ENCODE measurements around the gene RPL22L1. TPM values are rescaled to one million over a fixed set of nuclear protein-coding genes. Genes with fewer than 3 reads are reported as not detected.
"Not testable (repeated sequence)": the region's sequence is repeated elsewhere in the genome, so short reads cannot be mapped to it uniquely, and the experiment has no call there.

The RPL22L1 gene
- total RNA-seq, 1 experiment from 2014 or later: 60.3 TPM

DNA sequence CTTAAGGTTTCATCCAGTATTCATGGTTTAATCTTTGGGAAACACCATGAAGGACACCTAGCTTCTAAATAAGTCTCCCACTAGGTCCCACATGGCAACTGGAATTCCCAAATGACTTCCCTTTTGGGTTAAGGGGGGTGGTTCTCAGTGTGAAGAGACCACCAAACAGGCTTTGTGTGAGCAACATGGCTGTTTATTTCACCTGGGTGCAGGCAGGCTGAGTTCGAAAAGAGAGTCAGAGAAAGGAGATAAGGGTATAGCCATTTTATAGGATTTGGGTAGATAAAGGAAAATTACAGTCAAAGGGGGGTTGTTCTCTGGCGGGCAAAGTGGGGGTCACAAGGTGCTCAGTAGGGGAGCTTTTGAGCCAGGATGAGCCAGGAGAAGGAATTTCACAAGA lies 52.5 kb downstream of the RPL22L1 start:
- H4K20me1 ChIP-seq (ENCODE audit: insufficient read depth); intact Hi-C loops (cut with micrococcal nuclease; ENCODE audit: unreplicated experiment); H3K4me3 ChIP-seq; H3K36me3 ChIP-seq (ENCODE audit: low read depth); H3K9me3 ChIP-seq (ENCODE audit: insufficient read depth, low read depth); H3K27ac ChIP-seq; H3K4me2 ChIP-seq; H3K79me2 ChIP-seq (ENCODE audit: low read depth); H3F3A ChIP-seq (ENCODE audit: insufficient read depth, low read depth); H2AFZ ChIP-seq; H3K27me3 ChIP-seq (ENCODE audit: insufficient read depth, low read depth); H3K9me2 ChIP-seq (ENCODE audit: insufficient read depth); CTCF ChIA-PET; DNase-seq; BruUV-seq (replicated peaks): not testable (repeated sequence)
- peaks cover 13% of the 10 kb centered on the region for H3K4me1 ChIP-seq (replicated peaks; ENCODE audit: insufficient read depth)
- POLR2A ChIA-PET (ENCODE audit: unreplicated experiment): interaction anchor here (0.6 to 1.0 kb wide), 2 partner anchors 460 to 496 kb away, joined by 4 to 17 read pairs; partner anchors contain the start of gene SKIL

DNA sequence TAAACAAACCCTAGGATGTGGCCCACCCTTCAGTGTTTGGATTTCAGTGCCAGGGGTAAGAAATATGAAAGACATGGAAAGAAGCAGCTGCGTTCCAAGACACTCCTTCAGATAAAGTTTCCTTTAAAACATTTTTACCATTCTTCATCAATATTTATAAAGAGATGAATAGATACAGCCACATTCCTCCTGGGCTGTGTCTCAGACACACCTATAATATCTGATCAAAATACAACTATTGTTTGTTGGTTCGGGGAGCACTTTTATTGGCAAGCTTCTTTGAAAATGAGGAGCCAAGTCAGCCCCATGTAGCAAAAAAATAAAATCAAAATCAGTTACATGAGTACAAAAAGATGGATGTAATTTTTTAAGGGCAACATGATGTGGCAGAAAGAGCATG lies 53.2 kb downstream of the RPL22L1 start:
- no peak for DNase-seq
- ChIA-PET POLR2A (ENCODE audit: unreplicated experiment) (interaction anchor here (0.6 to 1.0 kb wide), 2 partner anchors 460 to 496 kb away, joined by 4 to 17 read pairs; partner anchors contain the start of gene SKIL), CTCF (no interaction called here)

DNA sequence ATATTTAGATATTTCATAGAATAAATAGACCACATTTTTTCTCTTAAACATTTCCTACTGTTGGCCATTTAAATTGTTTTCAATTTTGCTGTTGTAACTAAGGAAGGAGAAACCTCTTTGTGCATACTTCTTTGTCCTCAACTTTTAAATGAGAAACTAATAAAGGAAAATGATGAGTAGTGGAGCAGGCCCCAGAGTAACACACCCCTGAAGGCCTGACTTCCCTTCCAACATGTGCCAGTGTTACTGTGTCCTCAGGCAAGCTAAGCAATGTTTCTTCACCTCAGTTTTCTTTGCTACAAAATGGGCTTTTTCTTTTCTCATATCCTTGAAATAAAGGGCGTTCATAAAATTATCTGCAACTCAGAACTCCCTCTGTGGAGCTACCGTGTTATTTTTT lies 53.7 kb downstream of the RPL22L1 start:
- Histone ChIP-seq H3K9me3 (ENCODE audit: insufficient read depth, low read depth) (no peaks in the 10 kb centered on the region), H3K79me2 (ENCODE audit: low read depth) (no peaks in the 10 kb centered on the region), H3K27me3 (ENCODE audit: insufficient read depth, low read depth) (no peaks in the 10 kb centered on the region), H2AFZ (no peak overlapping the region), H3K36me3 (ENCODE audit: low read depth) (no peaks in the 10 kb centered on the region), H3K9me2 (ENCODE audit: insufficient read depth) (no peaks in the 10 kb centered on the region), H3K4me2 (no peak overlapping the region), H3K27ac (no peak overlapping the region), H4K20me1 (ENCODE audit: insufficient read depth) (no peaks in the 10 kb centered on the region), H3K4me3 (no peak overlapping the region), H3K4me1 (replicated peaks; ENCODE audit: insufficient read depth) (peaks cover 23% of the 10 kb centered on the region), H3F3A (ENCODE audit: insufficient read depth, low read depth) (peaks cover 9% of the 10 kb centered on the region)
- POLR2A ChIA-PET (ENCODE audit: unreplicated experiment): no interaction called here
- CTCF ChIA-PET: no interaction called here
- TF ChIP-seq EZH2 (IDR thresholded peaks at IDR 0.05; ENCODE audit: low read depth): no peak
- TF ChIP-seq, protein P1, sequence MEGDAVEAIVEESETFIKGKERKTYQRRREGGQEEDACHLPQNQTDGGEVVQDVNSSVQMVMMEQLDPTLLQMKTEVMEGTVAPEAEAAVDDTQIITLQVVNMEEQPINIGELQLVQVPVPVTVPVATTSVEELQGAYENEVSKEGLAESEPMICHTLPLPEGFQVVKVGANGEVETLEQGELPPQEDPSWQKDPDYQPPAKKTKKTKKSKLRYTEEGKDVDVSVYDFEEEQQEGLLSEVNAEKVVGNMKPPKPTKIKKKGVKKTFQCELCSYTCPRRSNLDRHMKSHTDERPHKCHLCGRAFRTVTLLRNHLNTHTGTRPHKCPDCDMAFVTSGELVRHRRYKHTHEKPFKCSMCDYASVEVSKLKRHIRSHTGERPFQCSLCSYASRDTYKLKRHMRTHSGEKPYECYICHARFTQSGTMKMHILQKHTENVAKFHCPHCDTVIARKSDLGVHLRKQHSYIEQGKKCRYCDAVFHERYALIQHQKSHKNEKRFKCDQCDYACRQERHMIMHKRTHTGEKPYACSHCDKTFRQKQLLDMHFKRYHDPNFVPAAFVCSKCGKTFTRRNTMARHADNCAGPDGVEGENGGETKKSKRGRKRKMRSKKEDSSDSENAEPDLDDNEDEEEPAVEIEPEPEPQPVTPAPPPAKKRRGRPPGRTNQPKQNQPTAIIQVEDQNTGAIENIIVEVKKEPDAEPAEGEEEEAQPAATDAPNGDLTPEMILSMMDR (conservative IDR thresholded peaks at IDR 0.05): no peak
- intact Hi-C loops (cut with micrococcal nuclease; ENCODE audit: unreplicated experiment): no loop called here
- BruUV-seq (replicated peaks): no TSS peak
- DNase-seq: no peak

More for the DNA sequence above, 53.2 kb downstream of the RPL22L1 start:
- intact Hi-C loops (cut with micrococcal nuclease; ENCODE audit: unreplicated experiment): no loop called here
- no peak overlapping the region for H2AFZ ChIP-seq
- no peak overlapping the region for H3K4me2 ChIP-seq
- TF ChIP-seq, protein P1 (conservative IDR thresholded peaks at IDR 0.05): no peak
- no peak for TF ChIP-seq EZH2 (IDR thresholded peaks at IDR 0.05; ENCODE audit: low read depth)
- H3K27me3 ChIP-seq (ENCODE audit: insufficient read depth, low read depth): no peaks in the 10 kb centered on the region
- no peak overlapping the region for H3K27ac ChIP-seq
- BruUV-seq (replicated peaks): no TSS peak
- H3F3A ChIP-seq (ENCODE audit: insufficient read depth, low read depth): peaks cover 5% of the 10 kb centered on the region
- no peaks in the 10 kb centered on the region for H4K20me1 ChIP-seq (ENCODE audit: insufficient read depth)
- H3K9me2 ChIP-seq (ENCODE audit: insufficient read depth): no peaks in the 10 kb centered on the region
- H3K36me3 ChIP-seq (ENCODE audit: low read depth): no peaks in the 10 kb centered on the region
- H3K4me1 ChIP-seq (replicated peaks; ENCODE audit: insufficient read depth): peaks cover 18% of the 10 kb centered on the region
- no peaks in the 10 kb centered on the region for H3K9me3 ChIP-seq (ENCODE audit: insufficient read depth, low read depth)
- no peak overlapping the region for H3K4me3 ChIP-seq
- no peaks in the 10 kb centered on the region for H3K79me2 ChIP-seq (ENCODE audit: low read depth)

DNA sequence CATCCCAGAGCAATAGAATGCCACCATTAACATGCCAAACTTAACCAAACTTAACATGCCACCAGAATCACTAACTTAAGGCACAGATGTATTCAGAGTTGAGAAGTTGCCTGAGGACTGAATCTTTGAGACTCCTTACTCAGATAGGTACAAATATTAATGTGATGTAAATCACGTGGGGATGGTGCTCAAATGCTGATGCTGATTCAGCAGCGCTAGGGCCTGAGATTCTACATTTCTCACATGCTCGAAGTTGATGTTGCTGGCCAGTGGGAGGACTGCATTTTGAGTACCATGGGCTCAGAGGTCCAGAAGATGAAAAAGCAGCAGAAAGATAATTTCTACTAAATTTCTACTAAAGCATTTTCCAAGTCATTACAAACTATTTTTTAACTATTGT lies 54.1 kb downstream of the RPL22L1 start:
- ChIA-PET POLR2A (ENCODE audit: unreplicated experiment) (interaction anchor here (0.6 kb wide), 3 partner anchors 509 to 627 kb away, joined by 3 to 35 read pairs (median 5); no protein-coding TSS in a partner anchor), CTCF (interaction anchor here (1.3 kb wide), 1 partner anchor 402 kb away, joined by 15 read pairs; no protein-coding TSS in a partner anchor)
- intact Hi-C loops (cut with micrococcal nuclease; ENCODE audit: unreplicated experiment): loop anchor here (2.0 kb wide), 3 partner anchors 33 to 1053 kb away; partner anchors contain the start of gene SKIL
- Histone ChIP-seq H3K4me3 (no peak overlapping the region), H4K20me1 (ENCODE audit: insufficient read depth) (no peaks in the 10 kb centered on the region), H3K9me3 (ENCODE audit: insufficient read depth, low read depth) (no peaks in the 10 kb centered on the region), H3K4me1 (replicated peaks; ENCODE audit: insufficient read depth) (peaks cover 28% of the 10 kb centered on the region), H2AFZ (no peak overlapping the region), H3K79me2 (ENCODE audit: low read depth) (no peaks in the 10 kb centered on the region), H3K36me3 (ENCODE audit: low read depth) (no peaks in the 10 kb centered on the region), H3K4me2 (peak overlapping the region; percentile 67), H3K27me3 (ENCODE audit: insufficient read depth, low read depth) (no peaks in the 10 kb centered on the region), H3K27ac (no peak overlapping the region), H3K9me2 (ENCODE audit: insufficient read depth) (no peaks in the 10 kb centered on the region), H3F3A (ENCODE audit: insufficient read depth, low read depth) (peaks cover 9% of the 10 kb centered on the region)
- no peak for TF ChIP-seq EZH2 (IDR thresholded peaks at IDR 0.05; ENCODE audit: low read depth)
- TF ChIP-seq, protein P1 (conservative IDR thresholded peaks at IDR 0.05): no peak
- BruUV-seq (replicated peaks): no TSS peak
- DNase-seq: no peak

All from PC-9 (cell line).